Activated CD4-positive, alpha-beta memory T cell treated with anti-CD3 and anti-CD28 coated beads for 36 hours (primary cell): ENCODE data around the gene PSMF1. TPM values are rescaled to one million over a fixed set of nuclear protein-coding genes. Genes with fewer than 3 reads are reported as not detected.

Source experiments
- CTCF ChIA-PET: fragments of 350-600 bp; sonication (Branson Sonifier 250); formaldehyde crosslinking; loops from one replicate; lab custom pipeline; 2021; ENCODE audit warnings: antibody characterized with exemption, inconsistent platforms; lab: Charles Lee
- POLR2A ChIA-PET: fragments of 350-600 bp; sonication (Branson Sonifier 250); formaldehyde crosslinking; loops from one replicate; lab custom pipeline; 2021; ENCODE audit warnings: antibody characterized with exemption; lab: Charles Lee
- DNase-seq: peaks from one replicate; pipeline ENCODE4 v3.0.0-alpha.2; 2020
- H3K27ac Mint-ChIP-seq: one replicate; pipeline ENCODE4 v1.8.0; 2021; ENCODE audit warnings: mixed read lengths
- H3K27me3 Mint-ChIP-seq: one replicate; pipeline ENCODE4 v1.8.0; 2021; ENCODE audit warnings: mixed read lengths
- H3K36me3 Mint-ChIP-seq: one replicate; pipeline ENCODE4 v1.8.0; 2021; ENCODE audit warnings: mixed read lengths
- H3K4me1 Mint-ChIP-seq: one replicate; pipeline ENCODE4 v1.8.0; 2021; ENCODE audit warnings: low read depth, mixed read lengths
- H3K4me3 Mint-ChIP-seq: one replicate; pipeline ENCODE4 v1.8.0; 2021; ENCODE audit warnings: mild to moderate bottlenecking, mixed read lengths
- H3K9me3 Mint-ChIP-seq: one replicate; pipeline ENCODE4 v1.8.0; 2021; ENCODE audit warnings: mixed read lengths
- intact Hi-C: fragments of 100-400 bp; cut with micrococcal nuclease; formaldehyde crosslinking; loops from one replicate; pipeline ENCODE4 v1.15.1; 2023
- total RNA-seq, 2 experiments: library from RNA; stranded (reverse); gene quantifications; one replicate each; pipeline ENCODE4 v1.2.3, GENCODE V29; 2021

PSMF1 gene, protein sequence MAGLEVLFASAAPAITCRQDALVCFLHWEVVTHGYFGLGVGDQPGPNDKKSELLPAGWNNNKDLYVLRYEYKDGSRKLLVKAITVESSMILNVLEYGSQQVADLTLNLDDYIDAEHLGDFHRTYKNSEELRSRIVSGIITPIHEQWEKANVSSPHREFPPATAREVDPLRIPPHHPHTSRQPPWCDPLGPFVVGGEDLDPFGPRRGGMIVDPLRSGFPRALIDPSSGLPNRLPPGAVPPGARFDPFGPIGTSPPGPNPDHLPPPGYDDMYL
- total RNA-seq = 100 to 1,000 TPM; 140 to 149 TPM

- H3K27me3 Mint-ChIP-seq = no peaks in the 10 kb centered on the region
- H3K27ac Mint-ChIP-seq = peak within 1 kb of the TSS; percentile 84
- H3K4me3 Mint-ChIP-seq = peak within 1 kb of the TSS; percentile 89
- H3K9me3 Mint-ChIP-seq = no peaks in the 10 kb centered on the region
- CTCF ChIA-PET = interaction anchor here (1.5 to 1.9 kb wide), 3 partner anchors 10 to 95 kb away, joined by 7 to 12 read pairs (median 8); no protein-coding TSS in a partner anchor
- peaks cover 57% of the 10 kb centered on the region for H3K4me1 Mint-ChIP-seq
- POLR2A ChIA-PET = no interaction called here
- intact Hi-C loops = loop anchor here (1.0 to 2.0 kb wide), 4 partner anchors 94 to 349 kb away; partner anchors contain the start of genes FAM110A and FKBP1A
- peaks cover 27% of the 10 kb centered on the region for H3K36me3 Mint-ChIP-seq
- DNase-seq = peak; percentile 97
Observed at GRCh38 chr20:1118336-1119127, at the start of gene PSMF1. Gene PSMF1, plus strand, starts transcription at chr20:1118602. Its CDS starts 172 bp downstream, at chr20:1118774.

- ChIA-PET POLR2A (no interaction called here), CTCF (no interaction called here)
- Mint-ChIP-seq H3K27ac (no peak overlapping the region), H3K4me1 (no peaks in the 10 kb centered on the region), H3K36me3 (peaks cover 5% of the 10 kb centered on the region), H3K27me3 (peaks cover 1% of the 10 kb centered on the region), H3K4me3 (no peak overlapping the region), H3K9me3 (peaks cover 4% of the 10 kb centered on the region)
- intact Hi-C loops = no loop called here
- no peak for DNase-seq
Observed at GRCh38 chr20:1072258-1072657, 46.1 kb upstream of the PSMF1 start.

DNA sequence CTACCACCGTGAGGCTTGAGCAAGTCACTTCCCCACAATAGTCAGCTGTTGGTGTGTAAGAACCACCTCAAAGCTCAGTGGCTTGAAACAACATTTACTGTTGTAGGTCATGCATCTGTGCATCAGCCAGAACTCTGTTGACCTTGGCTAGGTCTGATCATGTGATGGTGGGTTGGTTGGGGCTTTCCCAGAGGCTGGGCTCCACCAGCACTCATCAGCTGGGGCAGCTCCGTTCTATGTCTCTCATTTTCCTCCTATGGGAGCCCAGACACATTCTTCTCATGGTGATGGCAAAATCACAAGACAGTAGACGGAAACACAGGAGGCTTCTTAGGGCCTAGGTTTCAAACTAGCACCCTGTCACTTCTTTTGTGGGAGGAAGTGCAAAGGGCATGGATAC is 42.8 kb upstream of the PSMF1 start:
- ChIA-PET CTCF (no interaction called here), POLR2A (no interaction called here)
- Mint-ChIP-seq H3K27ac (no peak overlapping the region), H3K4me3 (no peak overlapping the region), H3K4me1 (no peaks in the 10 kb centered on the region), H3K36me3 (peaks cover 5% of the 10 kb centered on the region), H3K9me3 (no peaks in the 10 kb centered on the region), H3K27me3 (no peaks in the 10 kb centered on the region)
- intact Hi-C loops = no loop called here
- no peak for DNase-seq

DNA sequence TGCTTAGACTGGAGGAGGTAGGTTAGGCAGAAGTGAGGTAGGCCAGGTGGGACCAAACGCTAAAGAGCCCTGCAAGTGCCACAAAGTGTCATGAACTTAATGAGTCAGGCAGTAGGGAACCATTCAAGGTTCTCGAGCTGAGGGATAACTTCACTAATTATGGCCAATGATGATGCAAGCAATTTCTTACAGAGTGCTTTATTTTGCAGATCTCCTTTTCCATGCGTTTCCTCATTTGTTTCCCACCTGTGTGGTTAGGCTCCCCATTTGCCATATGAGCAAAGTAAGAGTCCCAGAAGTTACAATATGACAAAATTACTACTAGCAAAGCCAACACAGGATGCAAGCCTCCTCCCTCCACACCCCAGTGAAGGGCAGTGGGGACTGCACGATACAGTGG is 36.5 kb upstream of the PSMF1 start:
- DNase-seq = no peak
- intact Hi-C loops = no loop called here
- CTCF ChIA-PET = no interaction called here
- Mint-ChIP-seq H3K4me1 (peaks cover 14% of the 10 kb centered on the region), H3K9me3 (peaks cover 16% of the 10 kb centered on the region), H3K27ac (no peak overlapping the region), H3K4me3 (no peak overlapping the region), H3K27me3 (no peaks in the 10 kb centered on the region), H3K36me3 (peaks cover 6% of the 10 kb centered on the region)
- POLR2A ChIA-PET = no interaction called here

DNA sequence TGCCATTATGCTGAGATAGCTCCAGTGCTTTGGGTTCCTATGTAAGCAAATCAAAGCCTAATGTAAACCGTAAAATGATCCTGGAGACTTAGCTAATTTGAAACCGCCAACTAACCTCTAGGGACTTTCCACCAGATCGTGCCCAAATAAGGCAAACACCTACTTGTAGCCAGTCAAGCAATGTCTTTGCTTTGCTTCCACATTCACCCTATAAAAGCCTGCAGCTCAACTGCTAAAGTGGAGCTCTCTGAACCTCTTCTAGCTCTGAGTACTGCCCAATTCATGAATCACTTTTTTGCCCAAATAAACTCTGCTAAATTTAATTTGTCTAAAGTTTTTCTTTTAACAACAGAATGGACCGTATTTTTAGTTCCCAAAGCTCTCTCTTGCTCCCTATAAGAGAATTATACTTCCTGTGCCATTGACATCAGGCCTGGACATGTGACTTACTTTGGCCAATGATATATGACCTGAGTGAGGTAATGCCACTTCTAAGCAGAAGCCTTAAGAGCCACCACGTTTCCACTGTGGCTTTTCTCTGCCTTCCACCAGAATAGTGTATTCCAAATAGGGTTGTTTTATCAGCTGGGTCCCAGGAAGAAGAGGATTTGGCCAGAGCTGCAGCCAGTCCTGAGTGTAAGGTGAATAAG is 34.8 kb upstream of the PSMF1 start:
- POLR2A ChIA-PET = no interaction called here
- peaks cover 24% of the 10 kb centered on the region for H3K4me1 Mint-ChIP-seq
- peak; percentile 10 for DNase-seq
- CTCF ChIA-PET = no interaction called here
- intact Hi-C loops = no loop called here
- H3K9me3 Mint-ChIP-seq = peaks cover 16% of the 10 kb centered on the region
- no peaks in the 10 kb centered on the region for H3K27me3 Mint-ChIP-seq
- no peak overlapping the region for H3K27ac Mint-ChIP-seq
- no peak overlapping the region for H3K4me3 Mint-ChIP-seq
- peaks cover 6% of the 10 kb centered on the region for H3K36me3 Mint-ChIP-seq

- H3K4me1 Mint-ChIP-seq = peaks cover 24% of the 10 kb centered on the region
- CTCF ChIA-PET = interaction anchor here (1.9 kb wide), 1 partner anchor 23 kb away, joined by 5 read pairs; no protein-coding TSS in a partner anchor
- no peak for DNase-seq
- POLR2A ChIA-PET = no interaction called here
- no peak overlapping the region for H3K27ac Mint-ChIP-seq
- peaks cover 32% of the 10 kb centered on the region for H3K9me3 Mint-ChIP-seq
- H3K36me3 Mint-ChIP-seq = peaks cover 14% of the 10 kb centered on the region
- intact Hi-C loops = loop anchor here (1.0 kb wide), 1 partner anchor 249 kb away; no protein-coding TSS in a partner anchor
- H3K4me3 Mint-ChIP-seq = no peak overlapping the region
- no peaks in the 10 kb centered on the region for H3K27me3 Mint-ChIP-seq
Observed at GRCh38 chr20:1085492-1086276, 32.7 kb upstream of the PSMF1 start.

DNA sequence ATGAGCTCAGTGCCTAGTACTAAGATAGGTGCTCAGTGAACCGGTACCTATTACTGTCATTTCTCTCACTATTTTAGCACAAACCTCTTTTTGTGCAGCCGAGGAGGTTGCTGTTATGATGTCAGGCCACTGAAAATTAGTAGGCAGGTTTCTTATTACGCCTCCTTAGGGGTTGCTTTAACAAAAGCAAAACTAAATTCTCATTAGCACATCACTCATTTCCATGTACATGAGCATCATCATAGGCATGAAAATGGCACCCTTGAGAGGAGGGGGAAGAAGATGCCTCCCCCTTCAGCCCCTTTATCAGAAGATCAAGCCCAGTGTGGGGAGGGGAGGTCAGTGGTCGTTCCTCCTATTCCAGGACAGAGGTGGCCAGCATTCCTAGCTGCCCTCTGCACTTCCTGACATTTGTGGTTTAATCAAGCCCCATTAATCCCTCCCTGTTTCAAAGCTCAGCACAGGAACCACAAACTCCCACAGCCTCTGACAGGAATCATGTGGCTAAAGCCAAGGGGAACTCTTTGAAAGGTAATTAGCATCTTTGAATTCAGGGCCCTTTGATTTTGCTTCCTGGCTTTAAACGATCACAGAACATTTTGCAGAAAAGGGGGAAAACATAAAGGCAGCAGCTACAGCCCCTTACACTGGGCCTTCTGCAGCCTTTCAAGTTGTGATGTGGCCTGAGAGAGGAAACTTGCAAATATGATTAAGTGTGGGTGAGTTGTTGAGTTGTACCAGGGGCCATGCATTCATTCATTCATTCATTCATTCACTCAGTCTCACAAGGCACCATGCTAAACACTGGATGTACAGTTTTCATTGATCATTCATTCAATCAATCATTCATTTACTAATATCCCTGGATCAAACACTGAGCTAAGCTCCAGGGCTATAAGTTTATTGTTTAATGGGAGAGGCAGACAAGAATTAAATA is 31.9 kb upstream of the PSMF1 start:
- intact Hi-C loops = loop anchor here (1.0 kb wide), 1 partner anchor 250 kb away; no protein-coding TSS in a partner anchor
- CTCF ChIA-PET = interaction anchor here (1.9 kb wide), 1 partner anchor 22 kb away, joined by 5 read pairs; no protein-coding TSS in a partner anchor
- peak; percentile 31 for DNase-seq
- H3K36me3 Mint-ChIP-seq = peaks cover 18% of the 10 kb centered on the region
- H3K27me3 Mint-ChIP-seq = no peaks in the 10 kb centered on the region
- POLR2A ChIA-PET = no interaction called here
- peaks cover 24% of the 10 kb centered on the region for H3K4me1 Mint-ChIP-seq
- peaks cover 38% of the 10 kb centered on the region for H3K9me3 Mint-ChIP-seq
- H3K4me3 Mint-ChIP-seq = no peak overlapping the region
- peak overlapping the region; percentile 76 for H3K27ac Mint-ChIP-seq

DNA sequence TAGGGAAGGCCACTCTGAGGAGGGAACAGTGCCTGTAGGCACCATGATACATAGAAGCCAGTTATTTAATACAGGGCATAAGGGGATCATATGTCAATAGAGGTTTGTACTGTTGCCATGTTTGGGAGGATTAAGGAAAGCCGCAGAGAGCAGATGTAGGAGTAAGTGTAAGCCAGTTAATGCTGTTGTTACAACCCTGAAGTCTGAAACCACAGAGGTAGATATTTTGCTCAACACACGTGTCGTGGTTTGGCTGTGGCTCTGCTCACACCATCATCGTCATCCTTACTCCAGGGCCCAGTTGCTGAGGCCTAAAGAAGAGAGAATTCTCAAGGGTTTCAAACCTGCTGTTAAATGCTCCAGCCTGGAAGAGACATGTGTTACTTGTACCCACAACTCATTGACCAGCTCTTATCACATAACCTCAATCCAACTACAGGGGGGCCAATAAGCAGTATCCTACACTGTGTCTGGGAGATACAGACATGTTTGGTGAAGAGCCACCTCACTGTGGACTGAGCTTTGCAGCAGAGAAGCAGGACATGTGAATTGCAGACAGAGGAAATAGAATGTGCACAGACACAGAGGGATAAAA is 31.0 kb upstream of the PSMF1 start:
- peak; percentile 58 for DNase-seq
- no peak overlapping the region for H3K4me3 Mint-ChIP-seq
- intact Hi-C loops = no loop called here
- no peak overlapping the region for H3K27ac Mint-ChIP-seq
- H3K27me3 Mint-ChIP-seq = no peaks in the 10 kb centered on the region
- ChIA-PET CTCF (interaction anchor here (1.9 kb wide), 1 partner anchor 21 kb away, joined by 5 read pairs; no protein-coding TSS in a partner anchor), POLR2A (no interaction called here)
- peaks cover 21% of the 10 kb centered on the region for H3K36me3 Mint-ChIP-seq
- peaks cover 24% of the 10 kb centered on the region for H3K4me1 Mint-ChIP-seq
- peaks cover 46% of the 10 kb centered on the region for H3K9me3 Mint-ChIP-seq

DNA sequence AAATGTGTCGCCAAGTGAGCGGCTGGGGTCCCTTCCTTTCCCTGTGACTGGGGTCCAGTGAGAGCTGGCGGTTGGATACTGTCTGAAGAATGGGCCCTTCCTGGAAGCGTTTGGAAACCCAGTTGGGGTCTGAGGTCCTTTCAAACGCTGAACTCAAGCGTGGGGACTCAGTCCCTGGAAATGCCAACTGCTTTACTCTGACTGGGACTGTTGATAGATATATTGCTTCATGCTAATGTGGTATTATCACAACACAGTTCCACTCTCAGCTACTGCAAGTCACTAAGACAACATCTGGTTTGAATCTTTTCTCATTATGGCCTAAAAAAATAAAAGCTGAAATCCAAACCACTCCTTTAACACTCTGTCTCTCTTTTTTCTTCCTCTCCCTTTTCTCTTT is 23.7 kb upstream of the PSMF1 start:
- POLR2A ChIA-PET = no interaction called here
- Mint-ChIP-seq H3K4me1 (no peaks in the 10 kb centered on the region), H3K36me3 (peaks cover 7% of the 10 kb centered on the region), H3K4me3 (no peak overlapping the region), H3K27me3 (no peaks in the 10 kb centered on the region), H3K27ac (no peak overlapping the region), H3K9me3 (peaks cover 23% of the 10 kb centered on the region)
- CTCF ChIA-PET = no interaction called here
- intact Hi-C loops = no loop called here
- DNase-seq = no peak

DNA sequence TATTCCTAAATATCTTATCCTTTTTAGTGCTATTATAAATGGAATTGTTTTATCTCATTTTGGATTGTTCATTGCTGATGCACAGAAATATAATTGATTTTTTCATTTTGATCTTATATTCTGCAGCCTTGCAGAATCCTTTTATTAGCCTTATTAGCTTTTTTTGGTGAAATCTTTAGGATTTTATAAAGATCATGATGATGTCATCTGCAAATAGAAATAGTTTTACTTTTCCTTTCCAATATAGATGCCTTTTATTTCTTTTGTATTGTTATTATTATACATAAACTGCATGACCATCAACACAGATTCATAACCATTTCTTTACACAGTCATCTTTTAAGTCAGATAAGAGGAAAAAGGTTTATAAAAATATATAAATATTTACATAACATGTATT is 16.9 kb upstream of the PSMF1 start:
- POLR2A ChIA-PET = no interaction called here
- H3K27me3 Mint-ChIP-seq = no peaks in the 10 kb centered on the region
- no peaks in the 10 kb centered on the region for H3K4me1 Mint-ChIP-seq
- CTCF ChIA-PET = interaction anchor here (0.5 kb wide), 1 partner anchor 283 kb away, joined by 3 read pairs; no protein-coding TSS in a partner anchor
- no peak overlapping the region for H3K27ac Mint-ChIP-seq
- H3K9me3 Mint-ChIP-seq = peaks cover 12% of the 10 kb centered on the region
- intact Hi-C loops = no loop called here
- DNase-seq = no peak
- H3K36me3 Mint-ChIP-seq = peaks cover 3% of the 10 kb centered on the region
- H3K4me3 Mint-ChIP-seq = no peak overlapping the region
